Spleen (tissue), 7 donors: ENCODE results near the gene TNFSF18.

Source experiments
- POLR2A ChIP-seq, 3 donors: fragments of 450-650 bp; IDR thresholded peaks; one replicate each; pipeline ENCODE4 v1.5.1; 2017; ENCODE audit warnings: antibody characterized with exemption in 3 of 3, mild to moderate bottlenecking in 1 of 3
- POLR2AphosphoS5 ChIP-seq, 3 donors: sonication (generic); formaldehyde crosslinking; IDR thresholded peaks; one replicate each; pipeline ENCODE4 v1.5.1; 2017; ENCODE audit warnings: antibody characterized with exemption in 3 of 3
- TF ChIP-seq, protein P1 (sequence below), 11 experiments: fragments of 200-600 bp in 7 of 11; fragments of 450-650 bp in 4 of 11; sonication (generic) in 4 of 11; IDR thresholded peaks in 8 of 11; conservative IDR thresholded peaks in 3 of 11; 1 replicate in 7 of 11; 2 replicates in 4 of 11; pipeline versions ENCODE4 v1.4.0 to v1.8.0; 2016 to 2021; ENCODE audit warnings: antibody characterized with exemption in 11 of 11, inconsistent platforms in 4 of 11, mild to moderate bottlenecking in 1 of 11
- donor health status: DM: no; HTN: no; CAD: no; lungs with moderate emphysema.
- donor health status: DM: no; HTN: no; CAD: no.
- donor health status: DM: no; HTN: no; CAD: no.

DNA sequence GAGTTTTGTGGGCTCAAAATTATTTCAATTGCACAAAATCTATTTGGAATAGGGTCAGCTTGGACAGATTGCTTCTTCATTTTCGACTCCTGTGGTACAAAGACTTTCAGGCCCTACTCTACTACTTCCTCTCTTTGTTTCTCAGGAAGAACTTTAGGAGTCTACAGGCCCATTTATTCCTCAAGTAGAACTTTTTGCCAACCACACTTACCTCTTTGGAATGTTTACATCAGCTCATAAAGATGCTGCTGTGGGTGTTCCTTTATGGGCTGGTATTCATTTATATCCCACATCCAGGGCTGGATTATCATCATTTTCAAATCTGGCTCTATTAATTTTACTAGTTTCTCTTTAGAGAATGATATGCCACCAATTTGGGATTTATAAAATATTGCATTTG is 46.3 kb upstream of the TNFSF18 start:
- TF ChIP-seq, protein P1, sequence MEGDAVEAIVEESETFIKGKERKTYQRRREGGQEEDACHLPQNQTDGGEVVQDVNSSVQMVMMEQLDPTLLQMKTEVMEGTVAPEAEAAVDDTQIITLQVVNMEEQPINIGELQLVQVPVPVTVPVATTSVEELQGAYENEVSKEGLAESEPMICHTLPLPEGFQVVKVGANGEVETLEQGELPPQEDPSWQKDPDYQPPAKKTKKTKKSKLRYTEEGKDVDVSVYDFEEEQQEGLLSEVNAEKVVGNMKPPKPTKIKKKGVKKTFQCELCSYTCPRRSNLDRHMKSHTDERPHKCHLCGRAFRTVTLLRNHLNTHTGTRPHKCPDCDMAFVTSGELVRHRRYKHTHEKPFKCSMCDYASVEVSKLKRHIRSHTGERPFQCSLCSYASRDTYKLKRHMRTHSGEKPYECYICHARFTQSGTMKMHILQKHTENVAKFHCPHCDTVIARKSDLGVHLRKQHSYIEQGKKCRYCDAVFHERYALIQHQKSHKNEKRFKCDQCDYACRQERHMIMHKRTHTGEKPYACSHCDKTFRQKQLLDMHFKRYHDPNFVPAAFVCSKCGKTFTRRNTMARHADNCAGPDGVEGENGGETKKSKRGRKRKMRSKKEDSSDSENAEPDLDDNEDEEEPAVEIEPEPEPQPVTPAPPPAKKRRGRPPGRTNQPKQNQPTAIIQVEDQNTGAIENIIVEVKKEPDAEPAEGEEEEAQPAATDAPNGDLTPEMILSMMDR (IDR thresholded peaks at IDR 0.05 in 8 of 11, conservative IDR thresholded peaks at IDR 0.05 in 3 of 11) = no peak
- TF ChIP-seq POLR2A (IDR thresholded peaks at IDR 0.05) = no peak
- TF ChIP-seq POLR2AphosphoS5 (IDR thresholded peaks at IDR 0.05) = no peak
